SW 1271 (cell line): ENCODE data around the gene LPCAT4.
"Not testable (repeated sequence)": the region's sequence is repeated elsewhere in the genome, so short reads cannot be mapped to it uniquely, and the experiment has no call there.

Experiments
- DNase-seq, 2 experiments: peaks; one replicate each; lab custom pipeline; 2025; lab: John Stamatoyannopoulos, UW

Gene LPCAT4, protein sequence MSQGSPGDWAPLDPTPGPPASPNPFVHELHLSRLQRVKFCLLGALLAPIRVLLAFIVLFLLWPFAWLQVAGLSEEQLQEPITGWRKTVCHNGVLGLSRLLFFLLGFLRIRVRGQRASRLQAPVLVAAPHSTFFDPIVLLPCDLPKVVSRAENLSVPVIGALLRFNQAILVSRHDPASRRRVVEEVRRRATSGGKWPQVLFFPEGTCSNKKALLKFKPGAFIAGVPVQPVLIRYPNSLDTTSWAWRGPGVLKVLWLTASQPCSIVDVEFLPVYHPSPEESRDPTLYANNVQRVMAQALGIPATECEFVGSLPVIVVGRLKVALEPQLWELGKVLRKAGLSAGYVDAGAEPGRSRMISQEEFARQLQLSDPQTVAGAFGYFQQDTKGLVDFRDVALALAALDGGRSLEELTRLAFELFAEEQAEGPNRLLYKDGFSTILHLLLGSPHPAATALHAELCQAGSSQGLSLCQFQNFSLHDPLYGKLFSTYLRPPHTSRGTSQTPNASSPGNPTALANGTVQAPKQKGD

GRCh38 chr15:34367101-34368081, at the start of gene LPCAT4:
Gene LPCAT4, minus strand, starts transcription at chr15:34367196. Its CDS starts 96 bp downstream, at chr15:34367100.
- DNase-seq: peak; percentile 68 to 74

DNA sequence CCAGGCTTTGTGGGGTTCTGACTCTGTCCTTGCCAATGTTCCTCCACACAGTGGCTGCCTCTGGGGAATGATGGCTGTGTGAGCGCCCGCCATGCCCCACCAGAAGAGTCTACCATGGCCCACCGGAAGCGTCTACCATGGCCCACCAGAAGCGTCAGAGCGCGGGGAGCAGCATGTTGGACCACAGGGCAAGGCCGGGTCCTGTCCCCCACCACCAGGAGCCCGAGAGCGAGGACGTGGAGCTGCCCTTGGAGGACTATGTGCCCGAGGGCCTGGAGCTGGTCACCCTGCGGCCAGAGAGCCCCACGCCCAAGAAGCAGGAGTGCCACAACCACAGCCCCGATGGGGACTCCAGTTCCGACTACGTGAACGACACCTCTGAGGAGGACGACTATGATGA, 42.5 kb upstream of the LPCAT4 start:
- not testable (repeated sequence) for DNase-seq

GRCh38 chr15:34408973-34409372, 42.0 kb upstream of the LPCAT4 start:
- DNase-seq: not testable (repeated sequence)

DNA sequence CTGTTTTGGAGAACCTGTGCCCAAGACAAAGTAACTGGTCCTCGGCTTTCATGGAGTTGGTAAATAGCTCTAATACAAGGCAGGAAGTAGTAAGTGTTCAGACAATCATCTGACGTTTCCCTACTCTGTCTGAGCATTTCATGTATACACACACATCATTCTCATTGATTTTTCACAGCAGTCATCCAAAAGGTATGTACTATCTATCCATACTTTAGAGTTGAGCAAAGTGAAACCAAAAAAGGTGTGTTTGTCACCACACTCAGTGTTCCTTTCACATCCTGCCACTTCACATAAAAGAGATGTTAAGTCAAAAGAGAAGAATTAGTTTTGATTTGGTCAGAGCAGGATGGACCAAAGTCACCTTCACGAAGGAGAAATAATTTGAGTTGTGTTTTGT, 36.9 kb upstream of the LPCAT4 start:
- not testable (repeated sequence) for DNase-seq

GRCh38 chr15:34403160-34403598, 36.2 kb upstream of the LPCAT4 start:
- not testable (repeated sequence) for DNase-seq

DNA sequence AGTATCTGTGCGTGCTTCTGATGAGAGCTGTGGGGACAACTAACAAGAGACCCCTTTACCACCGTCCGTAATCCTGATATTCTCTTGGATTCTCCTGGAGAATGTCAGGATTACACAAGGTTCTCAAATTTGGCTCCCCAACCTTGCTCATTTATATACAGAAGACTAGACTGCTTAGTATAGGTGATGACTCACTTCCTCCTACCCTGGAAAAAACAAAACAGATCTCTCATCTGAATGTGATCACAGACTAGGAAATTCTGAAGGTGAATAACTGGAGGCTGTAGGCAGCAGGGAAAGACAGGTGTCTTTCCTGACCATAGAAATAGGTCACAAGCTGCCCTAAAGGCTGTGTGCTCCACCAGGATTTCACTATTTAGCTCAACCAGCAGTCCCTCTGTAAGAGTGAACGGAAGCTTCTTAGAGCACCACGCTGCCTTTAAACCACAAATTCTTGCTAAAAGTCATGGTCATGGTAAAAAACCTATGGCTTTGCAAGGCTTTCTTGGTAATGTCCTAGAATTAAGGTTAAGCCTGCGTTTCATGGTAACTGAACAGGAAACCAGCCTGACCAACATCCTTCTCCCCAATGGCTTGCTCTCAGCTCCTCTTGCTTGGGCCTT, 30.8 kb upstream of the LPCAT4 start:
- not testable (repeated sequence) for DNase-seq

DNA sequence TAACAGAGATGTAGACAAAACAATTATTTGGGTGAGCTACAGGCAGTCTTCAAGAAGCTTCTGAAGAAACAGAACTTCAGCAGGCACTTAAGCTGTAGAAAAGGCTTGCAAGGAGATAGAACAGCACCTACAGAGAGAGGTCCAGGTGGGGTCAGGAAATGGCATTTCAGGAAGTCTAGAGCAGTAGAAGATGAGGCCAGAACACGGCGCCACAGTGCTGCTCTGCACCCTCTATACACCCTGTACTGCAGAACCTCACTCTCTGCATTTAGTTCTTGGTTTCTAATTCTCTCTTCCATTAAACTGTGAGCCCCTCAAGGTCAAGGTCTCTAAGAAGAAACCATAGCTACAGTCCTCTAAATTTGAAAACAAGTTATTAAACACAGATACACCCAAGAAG, 26.0 kb upstream of the LPCAT4 start:
- not testable (repeated sequence) for DNase-seq

DNA sequence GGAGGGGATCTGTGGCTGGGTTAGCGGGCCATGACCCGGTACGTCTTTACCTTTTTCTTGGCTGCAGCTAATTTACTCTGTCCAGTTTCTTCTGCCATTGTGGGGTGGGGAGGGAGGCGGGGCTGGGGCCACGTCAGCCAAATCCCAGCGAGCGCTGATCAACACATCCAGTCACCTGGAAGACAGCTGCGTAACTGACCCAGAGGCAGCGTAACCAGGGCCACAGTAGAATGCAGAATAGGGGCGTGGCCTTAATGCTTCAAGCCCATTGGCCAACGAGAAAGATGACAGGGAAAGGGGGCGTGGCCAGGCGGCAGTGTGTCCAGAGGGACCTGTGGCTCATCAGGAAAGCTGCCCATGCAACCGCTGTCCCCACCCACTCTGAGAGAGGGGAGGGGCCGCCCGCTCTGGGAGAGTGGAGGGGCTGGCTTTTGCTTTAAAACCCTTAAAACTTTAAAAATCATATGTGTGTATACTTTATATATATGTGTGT, 22.6 kb upstream of the LPCAT4 start:
- not testable (repeated sequence) for DNase-seq

- DNase-seq: not testable (repeated sequence)
These were observed 15.0 kb upstream of the LPCAT4 start for GRCh38 chr15:34381829-34382521.

GRCh38 chr15:34380491-34380890, 13.5 kb upstream of the LPCAT4 start:
- not testable (repeated sequence) for DNase-seq

GRCh38 chr15:34376856-34377255, 9.9 kb upstream of the LPCAT4 start:
- DNase-seq: no peak

DNA sequence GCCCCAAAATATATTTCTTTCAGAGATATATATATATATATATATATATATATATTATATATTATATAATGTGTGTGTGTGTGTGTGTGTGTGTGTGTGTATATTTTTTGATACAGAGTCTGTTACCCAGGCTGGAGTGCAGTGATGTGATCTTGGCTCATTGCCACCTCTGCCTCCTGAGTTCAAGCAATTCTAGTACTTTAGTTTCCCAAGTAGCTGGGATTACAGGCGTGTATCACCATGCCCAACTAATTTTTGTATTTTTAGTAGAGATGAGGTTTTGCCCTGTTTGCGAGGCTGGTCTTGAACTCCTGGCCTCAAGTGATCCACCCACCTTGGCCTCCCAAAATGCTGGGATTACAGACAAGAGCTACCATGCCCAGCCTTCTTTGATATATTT, 8.5 kb upstream of the LPCAT4 start:
- DNase-seq: not testable (repeated sequence)

DNA sequence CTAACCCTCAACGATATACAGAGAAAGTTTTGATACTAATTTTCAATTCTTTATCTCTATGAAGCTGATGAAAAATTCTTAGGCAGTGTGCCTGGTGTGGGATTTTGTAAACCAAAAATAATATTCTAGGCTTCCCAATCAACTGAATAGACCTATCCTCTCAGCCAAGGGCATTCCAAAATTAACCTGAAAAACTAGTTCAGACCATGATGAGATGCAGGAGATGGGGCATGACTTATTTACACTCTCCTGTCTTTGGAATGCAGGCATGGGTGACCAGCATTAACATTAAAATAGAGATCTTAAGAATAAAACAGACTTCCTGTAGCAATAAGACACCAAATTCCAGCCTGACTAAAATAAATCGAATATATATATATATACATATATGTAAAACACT, 7.8 kb upstream of the LPCAT4 start:
- DNase-seq: no peak

- no peak for DNase-seq
These were observed 7.0 kb upstream of the LPCAT4 start for GRCh38 chr15:34373951-34374350.

DNA sequence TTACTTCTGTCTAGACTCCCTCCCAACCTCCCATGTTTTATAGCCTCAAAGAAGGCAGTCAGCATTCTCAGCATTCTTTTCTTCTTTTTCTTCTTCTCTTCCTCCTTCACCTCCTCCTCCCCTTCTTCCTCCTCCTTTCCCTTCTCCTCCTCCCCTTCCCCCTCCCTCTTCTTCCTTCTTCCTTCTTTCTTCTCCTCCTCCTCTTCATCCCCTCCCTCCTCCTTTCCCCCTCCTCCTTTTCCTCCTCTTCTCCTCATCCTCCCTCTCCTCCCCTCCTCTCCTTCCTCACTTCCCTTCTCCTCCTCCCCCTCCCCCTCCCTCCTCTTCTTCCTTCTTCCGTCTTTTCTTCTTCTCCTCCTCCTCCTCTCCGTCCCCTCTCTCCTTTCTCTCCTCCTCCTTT, 3.6 kb upstream of the LPCAT4 start:
- no peak for DNase-seq

GRCh38 chr15:34370129-34370528, 3.1 kb upstream of the LPCAT4 start:
- no peak for DNase-seq

DNA sequence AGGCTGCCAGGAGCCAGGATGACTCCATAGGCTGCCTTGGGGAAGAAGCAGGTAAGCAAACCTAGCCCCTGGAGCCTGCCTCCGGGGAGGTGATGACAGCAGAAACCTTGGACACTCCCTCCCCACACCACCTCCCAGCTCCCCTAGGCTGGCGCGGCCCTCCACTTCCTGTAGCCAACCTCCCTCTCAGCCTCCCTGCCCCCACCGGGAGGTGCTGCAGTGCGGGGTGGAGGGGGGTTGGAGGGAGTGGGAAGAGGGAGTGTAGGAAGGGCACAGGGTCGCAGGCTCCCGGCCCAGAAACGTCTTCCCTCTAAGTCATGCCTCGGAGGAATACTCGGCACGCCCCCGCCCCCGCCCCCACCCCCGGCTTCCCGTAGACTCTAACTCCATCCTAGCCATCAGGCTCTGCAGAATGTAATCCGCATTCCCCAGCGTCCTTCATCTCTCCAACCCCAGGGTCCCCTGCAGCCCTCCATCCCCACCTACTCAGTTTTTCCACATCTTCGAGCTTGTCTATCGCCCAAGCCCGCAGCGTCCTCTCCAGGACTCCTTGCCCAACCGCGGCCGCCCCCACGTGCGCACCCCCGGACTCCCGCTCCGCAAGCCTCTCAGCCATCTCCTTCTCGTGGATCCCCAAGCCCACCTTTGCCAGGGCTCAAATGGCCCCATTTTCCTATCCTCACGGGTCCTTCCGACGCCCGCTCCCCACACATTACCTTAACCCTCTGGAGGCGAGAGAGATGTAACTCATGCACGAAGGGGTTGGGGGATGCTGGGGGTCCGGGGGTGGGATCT, 528 bp downstream of the LPCAT4 start:
- peak in 1 of 2 experiments; percentile 28 for DNase-seq

- no peak for DNase-seq
These were observed 1.2 kb downstream of the LPCAT4 start for GRCh38 chr15:34365836-34366235.

GRCh38 chr15:34365091-34365825, 1.7 kb downstream of the LPCAT4 start:
- DNase-seq: no peak
